WERI-Rb-1 (cell line): Measurements from ENCODE around the gene NENF.

Source experiments
- DNase-seq: peaks from one replicate; pipeline ENCODE4 v3.0.0-alpha.2; 2020
- H3K27ac ChIP-seq: fragments of 250-450 bp; sonication (Bioruptor Pico); 2 replicates; pipeline ENCODE4 v1.5.1; 2020; ENCODE audit warnings: mild to moderate bottlenecking, moderate library complexity
- H3K27me3 ChIP-seq: fragments of 250-450 bp; sonication (Bioruptor Pico); 2 replicates; pipeline ENCODE4 v1.5.1; 2021; ENCODE audit warnings: mild to moderate bottlenecking, low read depth, moderate library complexity; ENCODE audit not compliant: insufficient read depth, severe bottlenecking
- H3K36me3 ChIP-seq: fragments of 250-450 bp; sonication (Bioruptor Pico); 2 replicates; pipeline ENCODE4 v1.5.1; 2020; ENCODE audit warnings: mild to moderate bottlenecking, moderate library complexity
- H3K4me3 ChIP-seq: 2 replicates; pipeline ENCODE4 v1.5.1; 2011; ENCODE audit warnings: low read depth, mild to moderate bottlenecking, control low read depth, low read length
- H3K9me3 ChIP-seq: fragments of 250-450 bp; sonication (Bioruptor Pico); 2 replicates; pipeline ENCODE4 v1.5.1; 2021; ENCODE audit warnings: mild to moderate bottlenecking, moderate library complexity; ENCODE audit not compliant: severe bottlenecking
- TF ChIP-seq, protein P1 (sequence below): IDR thresholded peaks from 2 replicates; pipeline ENCODE4 v1.5.1; 2011; ENCODE audit warnings: low read depth, mild to moderate bottlenecking, control low read depth, inconsistent platforms, low read length

The NENF gene

DNA sequence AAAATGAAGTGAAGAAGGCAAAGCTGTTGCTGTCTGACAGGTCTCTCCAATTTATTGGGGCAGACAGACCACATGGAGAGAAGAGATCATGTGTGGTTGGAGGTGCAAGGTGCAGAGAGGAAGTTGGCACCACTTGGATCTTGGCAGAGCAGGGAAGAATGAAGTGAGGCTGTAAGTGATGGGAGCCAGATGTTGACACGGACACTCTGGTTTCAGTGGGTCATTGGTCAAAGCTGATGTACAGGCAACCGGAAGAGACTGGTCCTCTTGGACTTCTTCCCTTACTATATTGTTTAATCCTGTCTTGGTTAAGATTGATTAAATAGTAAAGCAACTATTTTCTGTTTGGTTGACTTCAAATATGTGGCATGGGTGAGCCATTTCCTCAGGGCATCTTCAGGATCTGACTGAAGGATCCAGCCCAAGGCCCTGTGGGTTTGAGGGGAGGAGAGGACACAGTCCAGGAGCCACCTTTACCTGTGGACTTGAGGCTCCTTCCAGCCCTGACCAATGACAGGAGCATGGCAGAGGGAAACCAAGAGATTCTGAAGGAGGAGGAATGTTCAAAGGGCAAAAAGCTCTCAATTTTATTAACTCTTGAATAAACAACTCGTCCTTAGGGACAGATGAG, 49.4 kb downstream of the NENF start:
- TF ChIP-seq, protein P1, sequence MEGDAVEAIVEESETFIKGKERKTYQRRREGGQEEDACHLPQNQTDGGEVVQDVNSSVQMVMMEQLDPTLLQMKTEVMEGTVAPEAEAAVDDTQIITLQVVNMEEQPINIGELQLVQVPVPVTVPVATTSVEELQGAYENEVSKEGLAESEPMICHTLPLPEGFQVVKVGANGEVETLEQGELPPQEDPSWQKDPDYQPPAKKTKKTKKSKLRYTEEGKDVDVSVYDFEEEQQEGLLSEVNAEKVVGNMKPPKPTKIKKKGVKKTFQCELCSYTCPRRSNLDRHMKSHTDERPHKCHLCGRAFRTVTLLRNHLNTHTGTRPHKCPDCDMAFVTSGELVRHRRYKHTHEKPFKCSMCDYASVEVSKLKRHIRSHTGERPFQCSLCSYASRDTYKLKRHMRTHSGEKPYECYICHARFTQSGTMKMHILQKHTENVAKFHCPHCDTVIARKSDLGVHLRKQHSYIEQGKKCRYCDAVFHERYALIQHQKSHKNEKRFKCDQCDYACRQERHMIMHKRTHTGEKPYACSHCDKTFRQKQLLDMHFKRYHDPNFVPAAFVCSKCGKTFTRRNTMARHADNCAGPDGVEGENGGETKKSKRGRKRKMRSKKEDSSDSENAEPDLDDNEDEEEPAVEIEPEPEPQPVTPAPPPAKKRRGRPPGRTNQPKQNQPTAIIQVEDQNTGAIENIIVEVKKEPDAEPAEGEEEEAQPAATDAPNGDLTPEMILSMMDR = no peak
- no peaks in the 10 kb centered on the region for H3K27me3 ChIP-seq
- H3K4me3 ChIP-seq = no peak overlapping the region
- no peak for DNase-seq
- no peak overlapping the region for H3K27ac ChIP-seq
- no peaks in the 10 kb centered on the region for H3K9me3 ChIP-seq
- no peaks in the 10 kb centered on the region for H3K36me3 ChIP-seq

DNA sequence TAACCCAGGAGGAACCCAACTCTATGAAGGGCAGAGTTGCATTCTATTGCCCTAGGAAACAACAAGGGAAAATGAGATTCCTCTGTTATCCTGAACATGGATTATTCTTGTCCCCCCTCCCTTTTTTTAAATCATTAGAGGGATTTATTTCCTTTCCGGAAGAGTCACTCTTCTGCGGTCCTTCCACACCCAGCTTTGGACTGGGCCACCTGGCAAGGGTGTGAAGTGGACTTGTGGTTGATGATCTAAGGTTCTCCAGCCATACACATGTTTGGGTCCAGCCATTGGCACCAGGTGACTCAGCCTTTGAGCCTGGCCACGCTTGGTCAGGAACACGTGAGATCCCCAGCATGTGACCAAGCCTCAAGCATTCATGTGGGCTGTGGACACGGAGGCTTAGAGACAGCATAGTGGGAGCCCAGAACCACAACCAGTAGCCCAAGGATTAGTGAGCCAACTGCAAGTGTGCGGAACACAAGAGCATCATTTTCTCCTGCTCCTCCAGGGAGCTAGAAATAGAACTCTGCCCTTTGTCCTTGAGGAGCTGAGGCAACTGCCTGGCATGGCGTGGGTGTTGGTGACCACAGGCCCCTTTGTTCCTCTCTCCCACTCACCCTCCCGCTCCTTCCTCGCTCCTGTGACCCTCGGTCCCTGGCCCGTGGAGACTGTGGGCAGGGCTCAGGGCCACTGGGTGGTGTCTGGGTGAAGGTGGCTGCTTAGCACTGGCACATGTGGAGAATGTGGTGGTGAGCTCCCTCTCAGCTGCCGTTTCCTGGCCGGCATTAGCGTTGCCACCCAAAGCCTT, 50.1 kb downstream of the NENF start:
- Histone ChIP-seq H3K27me3 (no peaks in the 10 kb centered on the region), H3K9me3 (no peaks in the 10 kb centered on the region), H3K27ac (no peak overlapping the region), H3K4me3 (no peak overlapping the region), H3K36me3 (no peaks in the 10 kb centered on the region)
- DNase-seq = no peak
- TF ChIP-seq, protein P1 = no peak

DNA sequence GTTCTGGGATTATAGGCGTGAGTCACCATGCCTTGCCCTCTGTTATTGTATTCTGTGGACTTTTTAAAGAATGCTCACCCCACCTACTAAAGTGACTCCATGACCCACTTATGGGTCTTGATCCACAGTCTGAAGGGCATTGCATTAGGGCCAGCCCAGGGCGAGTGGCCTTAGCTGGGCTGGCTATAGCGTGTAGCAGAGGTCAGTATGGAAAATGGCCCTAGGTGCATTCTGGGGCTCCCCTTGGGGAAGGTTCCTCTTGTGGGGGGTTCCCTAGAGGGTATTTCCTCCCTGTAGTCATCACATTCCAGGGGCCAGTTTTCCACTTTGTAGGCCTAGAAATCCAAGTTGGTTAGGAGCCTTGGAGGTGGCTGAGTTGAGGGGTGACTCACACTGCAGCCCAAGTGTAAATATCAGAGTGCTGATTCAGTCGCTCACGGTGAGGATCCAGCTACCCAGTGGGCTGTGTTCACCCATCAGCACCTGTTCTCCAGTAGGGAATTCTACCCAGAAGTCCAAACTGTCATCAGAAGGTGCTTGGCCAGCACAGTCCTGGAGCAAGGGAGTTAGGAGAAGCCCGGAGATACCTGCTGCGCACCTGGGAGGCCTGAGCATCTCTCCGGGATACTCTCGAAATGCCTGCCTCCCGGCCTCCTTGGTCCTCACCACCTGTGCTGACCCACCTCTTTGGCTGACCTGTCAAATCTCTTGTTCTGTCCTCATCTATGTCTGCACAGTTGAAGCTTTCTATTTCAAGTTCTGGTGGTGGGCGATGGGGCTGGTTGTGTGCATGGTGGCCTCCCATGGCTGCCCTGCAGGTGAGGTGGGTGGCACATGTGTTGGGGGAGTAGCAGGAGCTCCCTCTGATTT, 52.2 kb downstream of the NENF start:
- Histone ChIP-seq H3K27ac (peak overlapping the region; percentile 57; the same call in 1 of the 2 replicates), H3K36me3 (no peaks in the 10 kb centered on the region), H3K4me3 (no peak overlapping the region), H3K27me3 (no peaks in the 10 kb centered on the region), H3K9me3 (no peaks in the 10 kb centered on the region)
- no peak for DNase-seq
- TF ChIP-seq, protein P1 = no peak

DNA sequence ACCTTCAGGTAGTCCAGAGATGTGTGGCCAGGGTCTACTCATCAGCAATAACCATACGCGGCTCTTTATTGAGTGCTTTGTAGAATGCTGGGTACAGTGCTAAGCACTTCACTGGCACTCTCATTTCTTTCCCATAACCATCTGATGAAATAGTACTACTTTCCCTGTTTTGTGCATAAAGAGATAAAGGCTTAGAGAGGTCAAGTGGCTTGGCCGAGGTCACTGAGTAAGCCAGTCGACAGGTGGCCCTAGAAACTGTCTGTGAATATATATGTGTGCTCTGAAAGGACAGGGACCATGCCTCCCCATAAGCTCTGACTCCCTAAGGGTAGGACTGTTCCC, 52.8 kb downstream of the NENF start:
- no peak overlapping the region for H3K4me3 ChIP-seq
- H3K36me3 ChIP-seq = no peaks in the 10 kb centered on the region
- no peaks in the 10 kb centered on the region for H3K9me3 ChIP-seq
- peak; percentile 46 for DNase-seq
- TF ChIP-seq, protein P1 = no peak
- H3K27me3 ChIP-seq = no peaks in the 10 kb centered on the region
- H3K27ac ChIP-seq = peak overlapping the region; percentile 57

DNA sequence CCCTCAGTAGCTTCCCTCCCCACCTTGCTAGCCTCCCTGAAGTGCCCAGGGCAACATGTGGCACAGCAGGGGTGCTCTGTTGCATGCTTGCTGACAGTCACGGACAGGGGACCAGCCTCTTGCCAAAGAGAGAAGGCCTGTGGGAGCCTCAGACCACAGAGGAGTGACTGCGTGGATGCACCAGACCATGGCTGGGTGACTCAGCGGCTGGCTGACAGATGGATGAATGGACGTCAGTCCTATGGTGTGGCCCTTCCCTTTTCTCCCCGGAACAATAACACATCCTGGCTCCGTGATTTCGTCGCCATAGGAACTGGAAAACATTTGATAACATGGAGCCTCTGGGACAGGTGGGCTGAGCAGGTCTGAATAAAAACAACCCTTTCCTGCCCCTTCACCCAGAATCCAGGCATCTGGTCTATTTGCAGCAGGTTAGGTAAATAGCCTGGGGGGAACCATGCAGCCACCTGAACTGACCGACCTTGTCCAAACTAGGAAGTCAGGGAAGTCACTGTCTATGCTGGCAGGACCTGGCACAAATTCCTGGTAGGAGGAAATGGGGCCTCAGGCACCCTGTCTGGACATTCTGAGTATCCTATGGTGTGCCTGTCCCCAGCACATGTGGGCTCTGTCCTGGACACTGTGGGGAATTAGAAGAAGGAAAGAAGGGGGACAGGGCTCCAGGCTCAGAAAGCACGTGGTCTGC, 53.3 kb downstream of the NENF start:
- Histone ChIP-seq H3K9me3 (no peaks in the 10 kb centered on the region), H3K4me3 (no peak overlapping the region), H3K27me3 (no peaks in the 10 kb centered on the region), H3K27ac (peak overlapping the region; percentile 57), H3K36me3 (no peaks in the 10 kb centered on the region)
- DNase-seq = peak; percentile 63
- TF ChIP-seq, protein P1 = no peak
